HEK293T (cell line): ENCODE data around the gene LRRC75A.
"Not testable (repeated sequence)": the region's sequence is repeated elsewhere in the genome, so short reads cannot be mapped to it uniquely, and the experiment has no call there.

ENCODE experiments used
- CTCF ChIA-PET: fragments of 350-600 bp; formaldehyde crosslinking; extraction: SDS; loops from one replicate; lab custom pipeline; 2021; ENCODE audit warnings: antibody characterized with exemption, inconsistent platforms; lab: Yijun Ruan, JAX
- POLR2A ChIA-PET: fragments of 350-600 bp; formaldehyde crosslinking; extraction: SDS; loops from one replicate; lab custom pipeline; 2020; ENCODE audit warnings: antibody characterized with exemption, inconsistent platforms; lab: Yijun Ruan, JAX
- DNase-seq: peaks from one replicate; pipeline ENCODE4 v3.0.0; 2012; ENCODE audit warnings: mixed read lengths; ENCODE audit errors: extremely low spot score
- ARNT ChIP-seq: fragments of 450-650 bp; IDR thresholded peaks from 2 replicates; pipeline ENCODE4 v1.6.1; 2017; ENCODE audit warnings: mild to moderate bottlenecking
- BHLHE40 ChIP-seq: fragments of 450-650 bp; IDR thresholded peaks from 2 replicates; pipeline ENCODE4 v1.6.1; 2016; ENCODE audit warnings: mild to moderate bottlenecking, moderate library complexity, borderline replicate concordance
- ELF4 ChIP-seq: fragments of 450-650 bp; IDR thresholded peaks from 2 replicates; pipeline ENCODE4 v1.6.1; 2017; ENCODE audit warnings: antibody characterized with exemption
- FOXA1 ChIP-seq: fragments of 450-650 bp; IDR thresholded peaks from 2 replicates; pipeline ENCODE4 v1.6.1; 2016; ENCODE audit warnings: mild to moderate bottlenecking
- FOXK2 ChIP-seq: fragments of 450-650 bp; IDR thresholded peaks from 2 replicates; pipeline ENCODE4 v1.6.1; 2016; ENCODE audit warnings: mild to moderate bottlenecking
- FOXM1 ChIP-seq: fragments of 450-650 bp; IDR thresholded peaks from 2 replicates; pipeline ENCODE4 v1.6.1; 2017; ENCODE audit warnings: mild to moderate bottlenecking, borderline replicate concordance
- HDGF ChIP-seq: fragments of 450-650 bp; IDR thresholded peaks from 2 replicates; pipeline ENCODE4 v1.6.1; 2017; ENCODE audit warnings: antibody characterized with exemption, borderline replicate concordance
- L3MBTL2 ChIP-seq: fragments of 450-650 bp; conservative IDR thresholded peaks from 2 replicates; pipeline ENCODE4 v1.6.1; 2016; ENCODE audit warnings: mild to moderate bottlenecking
- LEF1 ChIP-seq: fragments of 450-650 bp; IDR thresholded peaks from 2 replicates; pipeline ENCODE4 v1.6.1; 2017; ENCODE audit warnings: mild to moderate bottlenecking, borderline replicate concordance
- NFRKB ChIP-seq: fragments of 450-650 bp; IDR thresholded peaks from 2 replicates; pipeline ENCODE4 v1.6.1; 2016; ENCODE audit warnings: mild to moderate bottlenecking, moderate library complexity
- PKNOX1 ChIP-seq: fragments of 450-650 bp; IDR thresholded peaks from 2 replicates; pipeline ENCODE4 v1.6.1; 2016
- SP1 ChIP-seq: fragments of 450-650 bp; IDR thresholded peaks from 2 replicates; pipeline ENCODE4 v1.6.1; 2017
- SUZ12 ChIP-seq: fragments of 450-650 bp; IDR thresholded peaks from 2 replicates; pipeline ENCODE4 v1.6.1; 2016; ENCODE audit warnings: mild to moderate bottlenecking
- TARDBP ChIP-seq: fragments of 450-650 bp; IDR thresholded peaks from 2 replicates; pipeline ENCODE4 v1.6.1; 2016
- ZNF384 ChIP-seq: fragments of 450-650 bp; IDR thresholded peaks from 2 replicates; pipeline ENCODE4 v1.6.1; 2016

LRRC75A gene, protein sequence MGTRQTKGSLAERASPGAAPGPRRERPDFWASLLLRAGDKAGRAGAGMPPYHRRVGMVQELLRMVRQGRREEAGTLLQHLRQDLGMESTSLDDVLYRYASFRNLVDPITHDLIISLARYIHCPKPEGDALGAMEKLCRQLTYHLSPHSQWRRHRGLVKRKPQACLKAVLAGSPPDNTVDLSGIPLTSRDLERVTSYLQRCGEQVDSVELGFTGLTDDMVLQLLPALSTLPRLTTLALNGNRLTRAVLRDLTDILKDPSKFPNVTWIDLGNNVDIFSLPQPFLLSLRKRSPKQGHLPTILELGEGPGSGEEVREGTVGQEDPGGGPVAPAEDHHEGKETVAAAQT

GRCh38 chr17:16491703-16492612, at the start of gene LRRC75A:
LRRC75A (minus strand) TSS chr17:16492193; CDS start chr17:16491990, 203 bp downstream.
- POLR2A ChIA-PET, result interaction anchor here (0.6 to 2.7 kb wide), 10 partner anchors 14 to 111 kb away, joined by 3 to 10 read pairs (median 4); partner anchors contain the start of gene UBB
- DNase-seq, result peak; percentile 74
- TF ChIP-seq FOXA1, result no peak
- no peak for TF ChIP-seq TARDBP
- no peak for TF ChIP-seq NFRKB
- TF ChIP-seq ELF4, result no peak
- TF ChIP-seq SP1, result no peak
- TF ChIP-seq LEF1, result no peak
- TF ChIP-seq SUZ12, result no peak
- TF ChIP-seq PKNOX1, result no peak
- TF ChIP-seq ZNF384, result no peak
- CTCF ChIA-PET, result interaction anchor here (0.9 to 1.1 kb wide), 2 partner anchors 29 to 38 kb away, joined by 3 read pairs; no protein-coding TSS in a partner anchor

DNA sequence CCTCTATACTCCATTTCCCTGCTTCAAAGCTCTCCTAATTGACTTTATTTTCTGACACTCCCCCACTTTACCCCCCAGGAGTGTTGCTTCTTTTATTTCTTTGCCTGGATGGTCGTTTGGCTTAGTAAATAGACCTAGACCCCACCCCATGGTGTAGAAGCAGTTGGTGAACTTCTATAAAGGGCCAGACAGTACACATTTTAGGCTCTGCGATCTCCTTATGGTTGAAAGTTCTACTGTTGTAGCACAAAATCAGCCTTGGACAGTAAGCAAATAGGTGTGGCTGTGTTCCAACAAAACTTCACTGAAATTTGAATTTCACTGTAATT, 45.1 kb upstream of the LRRC75A start:
- CTCF ChIA-PET, result interaction anchor here (0.6 to 1.0 kb wide), 3 partner anchors 52 to 83 kb away, joined by 3 to 4 read pairs (median 3); no protein-coding TSS in a partner anchor
- TF ChIP-seq L3MBTL2 (no peak), FOXM1 (no peak)
- POLR2A ChIA-PET, result interaction anchor here (0.6 to 2.3 kb wide), 4 partner anchors 12 to 94 kb away, joined by 4 to 21 read pairs (median 8); no protein-coding TSS in a partner anchor

GRCh38 chr17:16534236-16534635, 42.2 kb upstream of the LRRC75A start:
- POLR2A ChIA-PET, result interaction anchor here (2.3 kb wide), 1 partner anchor 95 kb away, joined by 25 read pairs; no protein-coding TSS in a partner anchor
- TF ChIP-seq TARDBP (no peak), ZNF384 (no peak), PKNOX1 (no peak), FOXM1 (no peak), FOXA1 (no peak), ARNT (no peak)
- CTCF ChIA-PET, result no interaction called here
- no peak for DNase-seq

More for the DNA sequence above, 45.1 kb upstream of the LRRC75A start:
- no peak for DNase-seq

- ChIA-PET POLR2A (interaction anchor here (2.4 kb wide), 1 partner anchor 91 kb away, joined by 12 read pairs; no protein-coding TSS in a partner anchor), CTCF (interaction anchor here (0.7 to 3.1 kb wide), 3 partner anchors 9 to 77 kb away, joined by 3 to 15 read pairs (median 6); no protein-coding TSS in a partner anchor)
- no peak for DNase-seq
- no peak for TF ChIP-seq ELF4
- no peak for TF ChIP-seq PKNOX1
- TF ChIP-seq LEF1, result no peak
These were observed 37.9 kb upstream of the LRRC75A start for GRCh38 chr17:16529906-16530305.

DNA sequence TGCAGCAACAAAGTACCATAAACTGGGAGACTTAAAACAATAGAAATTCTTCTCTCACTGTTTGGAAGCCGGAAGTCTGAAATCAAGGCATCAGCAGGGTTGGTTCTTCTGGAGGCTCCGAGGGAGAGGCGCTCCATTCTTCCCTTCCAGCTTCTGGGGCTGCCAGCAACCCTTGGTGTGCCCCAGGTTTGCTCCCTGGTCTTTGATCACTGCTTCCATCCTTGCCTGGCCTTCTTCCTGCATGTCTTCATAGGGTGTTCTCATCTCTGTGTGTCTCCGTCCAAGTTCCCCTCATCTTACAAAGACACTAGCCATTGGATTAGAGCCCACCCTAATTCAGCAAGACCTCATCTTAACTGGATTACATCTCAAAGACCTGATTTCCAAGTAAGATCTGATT, 35.3 kb upstream of the LRRC75A start:
- DNase-seq, result no peak
- TF ChIP-seq BHLHE40 (no peak), HDGF (no peak), LEF1 (no peak), ELF4 (no peak), L3MBTL2 (no peak), FOXM1 (no peak), FOXA1 (no peak), ZNF384 (no peak), TARDBP (no peak), ARNT (no peak), FOXK2 (no peak), NFRKB (no peak)
- POLR2A ChIA-PET, result no interaction called here
- CTCF ChIA-PET, result no interaction called here

DNA sequence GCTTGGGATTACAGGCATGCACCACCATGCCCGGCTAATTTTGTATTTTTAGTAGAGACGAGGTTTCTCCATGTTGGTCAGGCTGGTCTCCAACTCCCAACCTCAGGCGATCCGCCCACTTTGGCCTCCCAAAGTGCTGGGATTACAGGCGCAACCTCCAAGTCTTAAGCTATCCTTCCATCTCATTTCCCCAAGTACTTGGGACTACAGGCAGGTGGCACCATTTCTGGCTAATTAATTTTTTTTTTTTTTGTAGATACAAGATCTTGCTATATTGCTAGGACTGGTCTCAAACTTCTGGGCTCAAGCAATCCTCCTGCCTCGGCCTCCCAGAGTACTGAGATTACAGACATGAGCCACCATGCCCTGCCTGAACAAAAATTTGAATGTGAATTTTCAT, 33.6 kb upstream of the LRRC75A start:
- CTCF ChIA-PET, DNase-seq: not testable (repeated sequence)
- POLR2A ChIA-PET, result interaction anchor here (0.6 to 0.9 kb wide), 4 partner anchors 10 to 82 kb away, joined by 3 to 6 read pairs (median 4); no protein-coding TSS in a partner anchor
